Right atrium auricular region (tissue), 2 donors: Measurements from ENCODE around the gene SKIDA1. TPM values are rescaled to one million over a fixed set of nuclear protein-coding genes. Genes with fewer than 3 reads are reported as not detected.
A peak's percentile ranks its signal among the peaks of the same experiment; 100 is the strongest.

Experiments used
- DNase-seq: peaks from one replicate; pipeline ENCODE4 v3.0.0-alpha.2; 2019; ENCODE audit warnings: low spot score
- H3K27ac ChIP-seq, 2 donors: fragments of 200-600 bp; sonication (generic); 1 replicate in 1 of 2; 2 replicates in 1 of 2; pipeline ENCODE4 v1.5.1; 2016 to 2019
- H3K27me3 ChIP-seq, 2 donors: fragments of 200-600 bp; sonication (generic); one replicate each; pipeline versions ENCODE4 v1.5.1 to v1.6.0; 2017 to 2019
- H3K36me3 ChIP-seq: fragments of 200-600 bp; sonication (generic); one replicate; pipeline ENCODE4 v1.5.1; 2016
- H3K4me1 ChIP-seq, 2 donors: fragments of 200-600 bp; sonication (generic); one replicate each; pipeline versions ENCODE4 v1.5.1 to v1.6.0; 2017 to 2019
- H3K4me3 ChIP-seq, 2 donors: fragments of 200-600 bp; sonication (generic); 1 replicate in 1 of 2; 2 replicates in 1 of 2; pipeline ENCODE4 v1.5.1; 2017 to 2019; ENCODE audit warnings: mild to moderate bottlenecking in 1 of 2, moderate library complexity in 1 of 2
- H3K9me3 ChIP-seq, 2 donors: fragments of 200-600 bp; sonication (generic); one replicate each; pipeline ENCODE4 v1.5.1; 2019
- total RNA-seq, 2 donors: library from RNA; depleted of rRNA; stranded (reverse); fragments of >200 nt; gene quantifications; one replicate each; pipeline ENCODE4 v1.1.0, GENCODE V29; 2016
- TF ChIP-seq, protein P1 (sequence below), 2 donors: fragments of 200-600 bp; sonication (generic); IDR thresholded peaks; one replicate each; pipeline ENCODE4 v1.5.1; 2019; ENCODE audit warnings: antibody characterized with exemption in 2 of 2

SKIDA1 gene
- total RNA-seq, 2 donors from 2014 or later = 2.1 to 2.6 TPM

DNA sequence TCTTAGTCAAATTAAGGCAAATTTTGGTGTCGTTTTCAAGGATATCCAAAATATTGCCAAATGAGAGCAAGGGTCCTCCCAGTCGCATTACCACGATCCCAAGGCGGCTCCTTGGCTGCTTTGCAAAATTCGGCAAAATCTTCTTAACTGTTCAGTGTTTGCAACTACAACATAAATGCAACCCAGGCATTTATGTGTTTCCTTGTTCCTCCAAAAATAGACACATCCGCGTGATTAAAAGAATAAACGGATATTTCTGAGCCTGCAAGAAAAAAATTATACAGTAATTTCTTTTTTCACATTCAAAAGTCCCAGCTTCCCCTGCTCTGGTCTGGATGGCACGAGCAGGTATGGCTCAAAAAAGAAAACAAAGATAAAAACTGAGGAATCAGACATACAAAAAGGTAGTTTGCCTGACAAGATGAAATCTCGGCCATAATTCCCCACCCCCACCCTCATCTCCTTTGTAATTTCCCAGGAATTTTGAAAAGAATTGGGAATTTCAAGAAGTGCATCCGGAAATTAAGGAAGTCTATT is 6.0 kb downstream of the SKIDA1 start:
- Histone ChIP-seq H3K36me3 (no peaks in the 10 kb centered on the region), H3K9me3 (no peaks in the 10 kb centered on the region), H3K27ac (peak overlapping the region; percentile 80 to 81), H3K4me3 (peak overlapping the region; percentile 60 to 64), H3K4me1 (peaks cover 0 to 38% of the 10 kb centered on the region in 2 donors), H3K27me3 (no peaks in the 10 kb centered on the region)
- DNase-seq = no peak
- TF ChIP-seq, protein P1, sequence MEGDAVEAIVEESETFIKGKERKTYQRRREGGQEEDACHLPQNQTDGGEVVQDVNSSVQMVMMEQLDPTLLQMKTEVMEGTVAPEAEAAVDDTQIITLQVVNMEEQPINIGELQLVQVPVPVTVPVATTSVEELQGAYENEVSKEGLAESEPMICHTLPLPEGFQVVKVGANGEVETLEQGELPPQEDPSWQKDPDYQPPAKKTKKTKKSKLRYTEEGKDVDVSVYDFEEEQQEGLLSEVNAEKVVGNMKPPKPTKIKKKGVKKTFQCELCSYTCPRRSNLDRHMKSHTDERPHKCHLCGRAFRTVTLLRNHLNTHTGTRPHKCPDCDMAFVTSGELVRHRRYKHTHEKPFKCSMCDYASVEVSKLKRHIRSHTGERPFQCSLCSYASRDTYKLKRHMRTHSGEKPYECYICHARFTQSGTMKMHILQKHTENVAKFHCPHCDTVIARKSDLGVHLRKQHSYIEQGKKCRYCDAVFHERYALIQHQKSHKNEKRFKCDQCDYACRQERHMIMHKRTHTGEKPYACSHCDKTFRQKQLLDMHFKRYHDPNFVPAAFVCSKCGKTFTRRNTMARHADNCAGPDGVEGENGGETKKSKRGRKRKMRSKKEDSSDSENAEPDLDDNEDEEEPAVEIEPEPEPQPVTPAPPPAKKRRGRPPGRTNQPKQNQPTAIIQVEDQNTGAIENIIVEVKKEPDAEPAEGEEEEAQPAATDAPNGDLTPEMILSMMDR (IDR thresholded peaks at IDR 0.05) = no peak

DNA sequence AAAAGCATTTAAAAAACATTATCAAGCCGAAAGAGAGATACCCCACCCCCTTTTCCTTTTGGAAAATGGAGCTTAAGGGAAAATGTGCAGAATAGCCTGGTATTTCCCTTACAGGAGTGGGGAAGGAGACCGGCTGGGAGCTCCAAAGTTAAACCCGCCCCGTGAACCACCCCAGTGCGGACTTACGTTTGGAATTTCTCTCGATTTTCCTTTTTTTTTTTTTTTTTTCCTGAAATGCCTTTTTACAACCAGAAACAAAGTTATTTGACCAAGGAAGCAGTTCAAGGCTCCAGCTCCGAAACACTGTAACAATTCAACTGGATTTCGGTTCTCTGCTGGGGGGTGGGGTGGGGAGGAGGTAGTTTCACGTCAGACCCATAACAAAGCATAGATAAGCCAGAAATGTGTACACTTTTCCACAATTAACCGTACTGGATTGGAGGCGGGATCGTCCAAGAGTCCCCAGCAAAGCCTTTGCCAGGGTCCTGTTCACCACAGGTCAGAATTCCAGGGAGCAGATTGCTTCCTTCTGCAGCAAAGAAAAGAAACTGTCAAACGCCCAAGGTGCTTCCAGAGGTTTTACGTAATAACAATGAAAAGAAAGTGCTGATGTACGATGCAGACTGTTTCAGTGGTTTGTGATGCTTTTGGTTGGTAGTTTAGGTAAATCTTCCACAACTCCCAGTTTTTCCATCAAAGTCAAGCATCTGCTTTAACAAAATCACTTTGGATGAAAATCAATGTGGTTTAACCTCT is 6.7 kb downstream of the SKIDA1 start:
- no peaks in the 10 kb centered on the region for H3K36me3 ChIP-seq
- TF ChIP-seq, protein P1 (IDR thresholded peaks at IDR 0.05) = no peak
- H3K27me3 ChIP-seq = no peaks in the 10 kb centered on the region
- H3K4me3 ChIP-seq = peak overlapping the region; percentile 60 to 64
- DNase-seq = no peak
- H3K4me1 ChIP-seq = peaks cover 0 to 32% of the 10 kb centered on the region in 2 donors
- H3K27ac ChIP-seq = peak overlapping the region; percentile 80 to 81
- H3K9me3 ChIP-seq = no peaks in the 10 kb centered on the region

DNA sequence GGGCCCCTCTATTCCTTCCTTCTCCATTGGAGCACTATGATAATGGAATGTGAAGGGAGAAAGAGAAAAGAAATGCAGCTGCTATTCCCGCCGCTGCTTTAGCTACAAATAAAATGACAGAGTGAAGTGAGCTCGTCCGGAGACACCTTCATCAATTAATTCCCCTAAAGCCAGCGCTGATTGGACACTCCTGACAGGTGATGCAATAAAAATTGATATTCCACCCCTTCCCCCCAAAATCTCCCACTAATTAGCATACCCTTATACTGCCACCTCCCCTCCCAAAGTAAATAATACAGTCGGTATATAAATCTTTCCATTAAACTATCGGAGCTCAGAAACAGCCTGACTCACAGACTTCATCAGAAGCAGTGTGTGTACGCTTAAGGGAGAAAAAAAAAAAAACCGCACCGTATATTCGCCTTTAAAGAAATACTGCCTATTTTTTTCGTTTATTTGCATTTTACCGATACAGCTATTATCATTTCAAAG is 7.3 kb downstream of the SKIDA1 start:
- H3K9me3 ChIP-seq = no peaks in the 10 kb centered on the region
- no peaks in the 10 kb centered on the region for H3K36me3 ChIP-seq
- no peaks in the 10 kb centered on the region for H3K27me3 ChIP-seq
- peaks cover 0 to 31% of the 10 kb centered on the region in 2 donors for H3K4me1 ChIP-seq
- TF ChIP-seq, protein P1 (IDR thresholded peaks at IDR 0.05) = no peak
- DNase-seq = no peak
- H3K27ac ChIP-seq = peak overlapping the region; percentile 80 to 81
- H3K4me3 ChIP-seq = peak overlapping the region; percentile 60 to 64

DNA sequence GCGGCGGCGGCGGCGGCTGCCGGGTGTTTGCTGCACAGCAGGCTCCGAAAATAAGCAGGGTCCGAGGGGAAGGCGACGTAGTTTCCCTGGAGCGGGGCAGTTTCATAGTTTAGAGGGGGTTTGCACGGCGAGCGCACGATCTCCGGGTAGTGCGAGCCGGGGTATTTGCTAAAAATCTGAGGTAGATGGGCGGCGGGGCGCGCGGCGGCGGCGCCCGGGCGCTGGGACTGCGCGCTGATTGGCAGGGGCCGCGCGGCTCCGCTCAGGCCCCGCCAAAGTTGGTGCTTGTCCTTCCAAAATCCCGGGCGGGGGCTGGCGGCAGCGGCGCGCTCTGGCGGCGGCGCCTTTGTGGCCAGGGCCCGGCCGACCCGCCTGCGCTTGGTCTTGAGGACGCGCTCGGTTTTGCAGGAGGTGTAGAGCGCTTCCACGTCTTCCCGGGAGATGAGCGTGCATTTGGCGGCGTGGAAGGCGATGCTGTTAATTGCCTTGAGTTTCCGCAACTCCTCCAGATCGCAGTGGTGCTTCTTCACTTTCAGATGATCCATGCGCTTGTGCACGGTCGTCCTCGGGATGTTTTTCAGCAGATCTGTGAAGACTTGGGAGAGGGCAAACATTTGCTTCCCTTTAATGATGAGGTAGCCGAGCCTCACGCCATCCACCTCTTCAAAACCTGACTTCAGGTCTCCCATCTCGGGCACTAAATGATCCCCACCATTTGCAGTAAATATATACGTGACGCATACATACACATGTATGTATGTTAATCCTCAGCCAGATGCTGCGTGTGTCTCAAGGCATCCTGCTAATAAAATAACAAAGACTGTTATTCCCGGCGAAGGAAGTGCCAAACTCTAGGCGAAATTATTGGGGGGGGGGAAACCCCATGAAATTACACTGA is 8.1 kb downstream of the SKIDA1 start:
- Histone ChIP-seq H3K36me3 (no peaks in the 10 kb centered on the region), H3K9me3 (no peaks in the 10 kb centered on the region), H3K4me1 (peaks cover 0 to 31% of the 10 kb centered on the region in 2 donors), H3K4me3 (peak overlapping the region; percentile 60 to 64), H3K27me3 (no peaks in the 10 kb centered on the region), H3K27ac (peak overlapping the region; percentile 80 to 81)
- DNase-seq = no peak
- TF ChIP-seq, protein P1 (IDR thresholded peaks at IDR 0.05) = peak in 1 of 2 donors; percentile 36

DNA sequence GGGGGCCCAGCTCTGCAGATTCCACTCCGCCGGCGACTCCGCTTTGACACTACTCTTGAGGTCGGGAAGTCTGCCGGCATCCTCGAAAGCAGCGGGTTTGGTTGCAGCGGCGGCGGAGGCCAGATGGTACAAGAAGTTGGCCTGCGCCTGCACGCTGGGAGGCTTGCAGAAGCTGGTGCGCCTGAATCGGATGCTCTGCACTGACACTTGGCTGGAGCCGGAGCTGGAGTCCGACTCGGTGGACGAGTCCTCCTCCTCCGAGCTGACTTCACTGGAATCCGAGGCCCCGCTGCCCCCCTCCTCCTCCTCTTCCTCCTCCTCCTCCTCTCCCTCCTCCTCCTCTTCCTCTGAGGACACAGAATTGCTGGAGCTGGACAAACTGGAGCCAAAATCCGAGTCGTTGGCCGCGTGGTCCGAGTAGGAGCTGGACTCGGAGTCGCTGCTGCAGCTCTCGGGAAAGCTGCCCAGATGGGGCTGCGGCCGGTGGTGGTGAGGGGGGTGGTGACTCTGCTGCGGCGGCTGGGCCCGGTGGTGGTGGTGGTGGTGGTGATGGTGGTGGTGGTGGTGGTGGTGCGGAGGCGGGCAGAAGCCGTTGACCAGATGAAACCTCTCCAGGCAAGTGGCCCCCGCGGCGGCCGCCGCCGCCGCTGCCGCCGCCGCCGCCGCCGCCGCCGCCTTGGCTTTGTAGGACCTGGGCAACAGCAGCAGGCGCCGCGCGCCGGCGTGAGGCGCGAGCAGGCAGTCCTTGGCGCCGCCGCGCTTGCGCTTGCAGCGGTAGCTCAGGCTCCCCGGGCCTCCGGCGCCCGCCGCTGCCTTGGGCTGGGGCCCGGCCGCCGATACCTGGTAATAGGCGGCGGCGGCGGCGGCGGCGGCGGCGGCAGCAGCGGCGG is 9.0 kb downstream of the SKIDA1 start:
- H3K36me3 ChIP-seq = no peaks in the 10 kb centered on the region
- no peak for DNase-seq
- TF ChIP-seq, protein P1 (IDR thresholded peaks at IDR 0.05) = no peak
- no peaks in the 10 kb centered on the region for H3K27me3 ChIP-seq
- H3K4me1 ChIP-seq = peaks cover 0 to 29% of the 10 kb centered on the region in 2 donors
- H3K4me3 ChIP-seq = peak overlapping the region; percentile 60 to 64
- peak overlapping the region; percentile 80 to 82 for H3K27ac ChIP-seq
- H3K9me3 ChIP-seq = no peaks in the 10 kb centered on the region
